GM23338 (cell line): ENCODE results near the gene WDR35.

ENCODE experiments used
- CTCF ChIP-seq, 2 experiments: fragments of 200-600 bp in 1 of 2; sonication (generic) in 1 of 2; conservative IDR thresholded peaks; 2 replicates each; pipeline versions ENCODE4 v1.5.1 to v1.6.1; 2016 to 2017; ENCODE audit warnings: antibody characterized with exemption in 2 of 2, low read depth in 2 of 2, mild to moderate bottlenecking in 2 of 2, moderate library complexity in 1 of 2
- ETS1 ChIP-seq: IDR thresholded peaks from 2 replicates; pipeline ENCODE4 v1.6.1; 2016; ENCODE audit warnings: antibody characterized with exemption
- EZH2 ChIP-seq: fragments of 200-600 bp; sonication (generic); IDR thresholded peaks from one replicate; pipeline ENCODE4 v1.8.0; 2017; ENCODE audit warnings: antibody characterized with exemption, mild to moderate bottlenecking, low read depth; ENCODE audit not compliant: unreplicated experiment
- POLR2AphosphoS5 ChIP-seq: IDR thresholded peaks from 2 replicates; pipeline ENCODE4 v1.6.1; 2016; ENCODE audit warnings: antibody characterized with exemption, low read depth
- ZNF331 ChIP-seq: fragments of 250-450 bp; sonication (Bioruptor Pico); IDR thresholded peaks from 2 replicates; pipeline ENCODE4 v1.5.0; 2020; ENCODE audit warnings: low read depth, mild to moderate bottlenecking, moderate library complexity

- no peak for TF ChIP-seq POLR2AphosphoS5
- TF ChIP-seq EZH2 = no peak
- no peak for TF ChIP-seq ETS1
- no peak for TF ChIP-seq CTCF (conservative IDR thresholded peaks at IDR 0.05; ENCODE audit: low read depth in 2 of 2)
- no peak for TF ChIP-seq ZNF331
Observed at GRCh38 chr2:19991895-19992294, 2.0 kb upstream of the WDR35 start.
